Right lobe of liver (tissue), 6 donors: ENCODE results near the gene VCL. TPM values are rescaled to one million over a fixed set of nuclear protein-coding genes. Genes with fewer than 3 reads are reported as not detected.

Experiments
- ATAC-seq, 4 donors: fragments of 200-7000 bp; cut with Tn5 transposase; one replicate each; pipeline ENCODE4 v1.9.1; 2020; ENCODE audit warnings: mild to moderate bottlenecking in 4 of 4, moderate library complexity in 4 of 4
- DNase-seq, 3 donors: peaks; one replicate each; pipeline ENCODE4 v3.0.0-alpha.2; 2020
- H3K27ac ChIP-seq, 3 donors: fragments of 200-600 bp; one replicate each; pipeline ENCODE4 v1.8.0; 2022
- H3K27me3 ChIP-seq, 2 donors: fragments of 200-600 bp; one replicate each; pipeline ENCODE4 v1.8.0; 2022
- H3K36me3 ChIP-seq, 4 donors: fragments of 200-600 bp; sonication (generic) in 1 of 4; one replicate each; pipeline versions ENCODE4 v1.5.1 to v1.8.0; 2017 to 2022; ENCODE audit warnings: control low read depth in 1 of 4
- H3K4me1 ChIP-seq, 4 donors: fragments of 200-600 bp; sonication (generic) in 1 of 4; one replicate each; pipeline versions ENCODE4 v1.5.1 to v1.8.0; 2017 to 2022; ENCODE audit warnings: control low read depth in 1 of 4
- H3K4me3 ChIP-seq, 3 donors: fragments of 200-600 bp; one replicate each; pipeline ENCODE4 v1.8.0; 2022
- H3K9me3 ChIP-seq, 4 donors: fragments of 200-600 bp; sonication (generic) in 1 of 4; one replicate each; pipeline versions ENCODE4 v1.5.1 to v1.8.0; 2017 to 2022; ENCODE audit warnings: control low read depth in 1 of 4
- POLR2A ChIP-seq: fragments of 450-650 bp; IDR thresholded peaks from one replicate; pipeline ENCODE4 v1.6.1; 2017; ENCODE audit warnings: antibody characterized with exemption, mild to moderate bottlenecking
- WGBS: methylation state at CpG from one replicate; pipeline ENCODE4 v1.1.6; 2018; ENCODE audit warnings: low coverage, low lambda C conversion rate; ENCODE audit not compliant: insufficient coverage; ENCODE audit errors: missing lambda C conversion rate; 5-methylcytosine and 5-hydroxymethylcytosine counted together
- intact Hi-C, 2 donors: fragments of 100-400 bp; cut with DNase I; formaldehyde crosslinking; loops; one replicate each; pipeline versions ENCODE4 v1.11.2 to v1.14.1; 2022
- total RNA-seq, 6 experiments: library from RNA; depleted of rRNA in 2 of 6; stranded (reverse); fragments of >200 nt in 2 of 6; fragmentation: NEBNext Ultra II Directional in 3 of 6; extraction: Animal tissue kit (Norgen Biotek cat#: 25700) in 3 of 6; gene quantifications; one replicate each; pipeline versions ENCODE4 v1.1.0 to v1.2.4, GENCODE V29; 2016 to 2023
- TF ChIP-seq, protein P1 (sequence below), 4 donors: fragments of 200-600 bp in 3 of 4; fragments of 450-650 bp in 1 of 4; IDR thresholded peaks; one replicate each; pipeline versions ENCODE4 v1.5.1 to v1.8.0; 2016 to 2022; ENCODE audit warnings: antibody characterized with exemption in 4 of 4, mild to moderate bottlenecking in 2 of 4
- donor health status: DM: no; HTN: yes; CAD: no.
- donor health status: DM: no; HTN: no; CAD: no.
- donor health status: DM: no; HTN: no; CAD: no.
- donor health status: DM: no; HTN: yes; CAD: no.
- donor health status: DM: no; HTN: yes; CAD: no.

VCL gene
- total RNA-seq, 6 experiments from 2014 or later = 13.2 to 58.9 (median 27.5) TPM

- ATAC-seq = no peak
- no peak for DNase-seq
- H3K36me3 ChIP-seq = no peaks in the 10 kb centered on the region
- TF ChIP-seq, protein P1, sequence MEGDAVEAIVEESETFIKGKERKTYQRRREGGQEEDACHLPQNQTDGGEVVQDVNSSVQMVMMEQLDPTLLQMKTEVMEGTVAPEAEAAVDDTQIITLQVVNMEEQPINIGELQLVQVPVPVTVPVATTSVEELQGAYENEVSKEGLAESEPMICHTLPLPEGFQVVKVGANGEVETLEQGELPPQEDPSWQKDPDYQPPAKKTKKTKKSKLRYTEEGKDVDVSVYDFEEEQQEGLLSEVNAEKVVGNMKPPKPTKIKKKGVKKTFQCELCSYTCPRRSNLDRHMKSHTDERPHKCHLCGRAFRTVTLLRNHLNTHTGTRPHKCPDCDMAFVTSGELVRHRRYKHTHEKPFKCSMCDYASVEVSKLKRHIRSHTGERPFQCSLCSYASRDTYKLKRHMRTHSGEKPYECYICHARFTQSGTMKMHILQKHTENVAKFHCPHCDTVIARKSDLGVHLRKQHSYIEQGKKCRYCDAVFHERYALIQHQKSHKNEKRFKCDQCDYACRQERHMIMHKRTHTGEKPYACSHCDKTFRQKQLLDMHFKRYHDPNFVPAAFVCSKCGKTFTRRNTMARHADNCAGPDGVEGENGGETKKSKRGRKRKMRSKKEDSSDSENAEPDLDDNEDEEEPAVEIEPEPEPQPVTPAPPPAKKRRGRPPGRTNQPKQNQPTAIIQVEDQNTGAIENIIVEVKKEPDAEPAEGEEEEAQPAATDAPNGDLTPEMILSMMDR (IDR thresholded peaks at IDR 0.05) = no peak
- TF ChIP-seq POLR2A = no peak
- H3K9me3 ChIP-seq = no peaks in the 10 kb centered on the region
- no peaks in the 10 kb centered on the region for H3K27me3 ChIP-seq
- no peak overlapping the region for H3K27ac ChIP-seq
- H3K4me3 ChIP-seq = no peak overlapping the region
- H3K4me1 ChIP-seq = peaks cover 0 to 9% (median 3%) of the 10 kb centered on the region in 4 donors
- 82% methylated on average over 7 of the region's 7 CpGs for WGBS
- intact Hi-C loops = no loop called here
Observed at GRCh38 chr10:74000892-74001669, 3.2 kb downstream of the VCL start.

DNA sequence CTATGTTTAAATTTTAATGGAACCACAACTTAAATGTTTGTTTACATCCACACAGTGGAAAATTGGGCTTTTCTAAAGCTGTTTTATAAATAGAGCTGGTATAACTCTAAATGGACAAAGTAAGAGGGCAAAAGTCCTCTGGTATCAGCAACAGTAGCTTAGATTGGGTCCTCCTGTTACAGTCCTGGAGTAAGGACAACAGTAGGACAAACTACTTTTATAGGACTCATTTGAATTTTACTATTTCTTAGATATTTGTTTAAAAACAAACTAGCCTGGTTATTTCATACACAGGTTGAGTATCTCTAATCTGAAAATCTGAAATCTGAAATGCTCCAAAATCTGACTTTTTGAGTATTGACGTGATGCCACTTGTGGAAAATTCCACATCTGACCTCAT, 8.4 kb downstream of the VCL start:
- Histone ChIP-seq H3K27ac (peak overlapping the region in 1 of 3 donors; percentile 3), H3K4me3 (no peak overlapping the region), H3K4me1 (peaks cover 0 to 12% (median 0%) of the 10 kb centered on the region in 4 donors), H3K36me3 (no peaks in the 10 kb centered on the region), H3K9me3 (no peaks in the 10 kb centered on the region), H3K27me3 (no peaks in the 10 kb centered on the region)
- DNase-seq = no peak
- ATAC-seq = peak; percentile 35 to 72 (median 60)
- WGBS = 67% methylated on average over 1 of the region's 1 CpG
- no peak for TF ChIP-seq POLR2A
- TF ChIP-seq, protein P1 (IDR thresholded peaks at IDR 0.05) = no peak
- intact Hi-C loops = no loop called here

- 75% methylated on average over 3 of the region's 3 CpGs for WGBS
- Histone ChIP-seq H3K27ac (no peak overlapping the region), H3K4me1 (peaks cover 0 to 19% (median 2%) of the 10 kb centered on the region in 4 donors), H3K4me3 (no peak overlapping the region), H3K9me3 (no peaks in the 10 kb centered on the region), H3K27me3 (no peaks in the 10 kb centered on the region), H3K36me3 (no peaks in the 10 kb centered on the region)
- TF ChIP-seq, protein P1 (IDR thresholded peaks at IDR 0.05) = no peak
- TF ChIP-seq POLR2A = no peak
- DNase-seq (no peak), ATAC-seq (no peak)
- intact Hi-C loops = no loop called here
Observed at GRCh38 chr10:74008212-74008731, 10.4 kb downstream of the VCL start.

- Histone ChIP-seq H3K27me3 (no peaks in the 10 kb centered on the region), H3K9me3 (no peaks in the 10 kb centered on the region), H3K36me3 (no peaks in the 10 kb centered on the region), H3K27ac (no peak overlapping the region), H3K4me3 (no peak overlapping the region), H3K4me1 (peaks cover 0 to 18% (median 2%) of the 10 kb centered on the region in 4 donors)
- ATAC-seq (no peak), DNase-seq (no peak)
- 82% methylated on average over 6 of the region's 6 CpGs for WGBS
- TF ChIP-seq POLR2A = no peak
- TF ChIP-seq, protein P1 (IDR thresholded peaks at IDR 0.05) = no peak
- intact Hi-C loops = no loop called here
Observed at GRCh38 chr10:74011017-74011416, 13.1 kb downstream of the VCL start.
